GM21723 (cell line): ENCODE measurements around the gene CEACAM8.
"Not testable (repeated sequence)": the region's sequence is repeated elsewhere in the genome, so short reads cannot be mapped to it uniquely, and the experiment has no call there.

Experiments
- ATAC-seq: cut with Tn5 transposase; IDR thresholded peaks from one replicate; pipeline ENCODE4 v1.9.1; 2021; ENCODE audit warnings: mild to moderate bottlenecking, moderate library complexity; ENCODE audit not compliant: unreplicated experiment

CEACAM8 gene

DNA sequence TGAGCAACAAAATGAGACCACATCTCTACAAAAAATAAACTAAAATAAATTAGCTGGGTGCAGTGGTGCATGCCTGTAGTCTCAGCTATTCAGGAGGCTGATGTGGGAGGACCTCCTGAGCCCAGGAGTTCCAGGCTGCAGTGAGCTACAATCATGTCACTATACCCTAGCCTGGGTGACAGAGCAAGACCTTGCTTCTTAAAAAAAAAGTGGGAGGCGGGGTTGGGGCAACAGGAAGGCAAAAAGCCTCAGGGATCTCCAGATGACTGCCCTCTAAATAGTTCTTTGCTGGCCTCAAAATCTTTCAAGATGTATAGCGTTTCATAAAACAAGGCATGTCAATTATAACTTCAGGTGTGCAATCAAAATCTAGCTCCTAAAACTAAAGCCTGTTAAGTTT is 18.5 kb downstream of the CEACAM8 start:
- no peak for ATAC-seq

GRCh38 chr19:42573642-42574041 is 21.1 kb downstream of the CEACAM8 start:
- ATAC-seq = no peak

- no peak for ATAC-seq
These were observed 23.6 kb downstream of the CEACAM8 start for GRCh38 chr19:42571116-42571515.

- no peak for ATAC-seq
These were observed 25.5 kb downstream of the CEACAM8 start for GRCh38 chr19:42569193-42569592.

GRCh38 chr19:42568006-42568405 is 26.7 kb downstream of the CEACAM8 start:
- ATAC-seq = no peak

DNA sequence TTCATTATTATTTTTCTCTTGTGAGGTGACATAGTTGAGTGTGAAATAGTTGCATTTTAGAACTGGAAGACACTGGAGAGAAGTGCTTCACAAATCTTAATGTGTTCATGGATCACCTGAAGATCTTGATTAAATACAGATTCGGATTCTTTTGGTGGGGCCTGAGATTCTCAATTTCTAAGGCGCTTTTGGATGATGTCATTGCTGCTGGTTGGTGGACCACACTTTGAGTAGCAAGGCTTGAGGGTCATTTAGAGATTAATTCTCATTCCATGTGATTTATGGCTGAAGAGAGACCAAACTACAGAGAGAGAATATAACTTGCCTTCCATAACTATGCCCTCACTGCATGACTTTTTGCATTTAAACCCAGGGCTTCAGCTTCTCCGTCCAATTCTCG is 27.2 kb downstream of the CEACAM8 start:
- no peak for ATAC-seq

DNA sequence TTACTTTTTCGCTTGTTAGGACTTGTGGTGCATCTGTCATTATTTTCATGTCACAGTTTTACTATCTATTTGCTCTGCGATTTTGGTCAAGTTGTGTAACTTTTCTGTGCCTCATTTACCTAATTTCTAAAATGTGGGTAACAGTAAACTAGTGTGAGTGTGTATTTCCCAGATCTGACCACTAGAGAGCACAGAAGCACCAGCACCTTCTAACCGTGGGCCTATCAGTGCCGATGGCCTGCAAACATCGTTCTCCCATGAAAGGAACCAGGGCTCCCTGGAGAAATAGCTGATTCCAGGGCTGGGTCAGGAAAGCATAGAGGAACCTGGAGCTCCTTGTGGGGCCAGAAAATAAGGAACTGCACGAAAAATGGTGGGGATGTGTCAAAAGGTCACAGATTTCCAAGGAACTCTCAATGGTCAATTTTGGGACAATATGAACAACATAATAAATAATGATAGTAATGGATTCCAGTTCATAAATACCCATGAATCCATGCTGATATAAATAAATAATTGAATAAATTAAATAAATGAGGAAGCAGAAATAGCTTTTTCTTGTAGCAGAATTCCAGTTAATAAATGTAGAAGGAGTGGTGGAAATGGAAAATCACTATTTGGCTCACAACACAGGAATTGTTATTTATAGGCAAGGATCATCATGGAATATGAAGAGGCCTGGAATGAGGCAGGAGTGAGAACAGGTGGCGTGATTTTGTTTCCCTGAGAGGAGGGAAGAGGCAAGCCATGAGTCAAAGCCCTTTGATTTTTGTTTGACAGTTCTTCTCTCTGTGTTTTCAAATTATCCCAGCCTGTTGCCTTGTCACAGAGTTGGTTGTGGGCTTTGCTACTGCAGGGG is 31.1 kb downstream of the CEACAM8 start:
- ATAC-seq = no peak

- ATAC-seq = no peak
These were observed 33.2 kb downstream of the CEACAM8 start for GRCh38 chr19:42561512-42561911.

GRCh38 chr19:42560731-42561130 is 34.0 kb downstream of the CEACAM8 start:
- no peak for ATAC-seq

DNA sequence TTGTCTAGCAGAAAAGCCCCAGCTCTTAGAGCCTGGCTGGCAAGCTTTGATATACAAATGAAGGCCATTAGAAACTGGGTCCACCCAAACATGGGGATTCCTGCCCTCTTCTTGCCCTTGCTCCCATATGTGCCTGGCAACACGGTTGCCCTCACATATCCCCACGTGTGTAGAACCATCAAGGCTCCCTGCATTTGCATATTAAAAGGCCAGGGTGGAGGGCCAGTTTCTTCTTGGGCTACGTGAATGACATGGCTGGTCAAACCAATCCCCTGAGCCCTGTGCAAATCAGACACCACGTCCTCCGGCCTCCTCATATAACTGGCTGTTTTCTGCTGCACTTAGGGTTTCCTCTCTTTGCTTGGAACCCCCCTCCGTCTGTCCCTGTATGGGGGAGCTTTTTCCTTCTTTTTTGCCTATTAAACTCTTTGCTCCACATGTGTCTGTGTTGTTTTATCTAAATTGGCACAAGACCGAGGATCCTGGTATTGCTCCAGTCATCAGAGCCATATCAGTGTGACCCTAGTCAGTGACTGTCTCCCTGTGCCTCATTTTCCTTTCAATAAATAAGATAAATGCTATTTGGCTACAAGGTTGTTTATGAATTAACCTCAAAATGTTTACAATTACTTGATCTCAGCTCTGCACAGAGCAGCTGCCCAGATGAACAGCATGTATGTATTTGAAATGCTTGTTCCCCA is 36.1 kb downstream of the CEACAM8 start:
- ATAC-seq = no peak

DNA sequence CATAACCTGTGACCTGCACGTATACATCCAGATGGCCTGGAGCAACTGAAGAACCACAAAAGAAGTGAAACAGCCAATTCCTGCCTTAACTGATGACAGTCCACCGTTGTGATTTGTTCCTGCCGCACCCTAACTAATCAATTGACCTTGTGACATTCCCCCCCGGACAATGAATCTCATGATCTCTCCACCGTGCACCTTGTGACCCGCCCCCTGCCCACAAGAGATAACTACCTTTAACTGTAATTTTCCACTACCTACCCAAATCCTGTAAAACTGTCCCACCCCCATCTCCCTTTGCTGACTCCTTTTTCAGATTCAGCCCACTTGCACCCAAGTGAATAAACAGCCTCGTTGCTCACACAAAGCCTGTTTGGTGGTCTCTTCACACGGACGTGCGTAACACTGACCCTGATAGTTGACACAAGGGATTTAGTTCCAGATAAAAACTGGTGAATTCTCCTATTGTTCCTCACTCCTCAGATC is 37.3 kb downstream of the CEACAM8 start:
- ATAC-seq = not testable (repeated sequence)

- ATAC-seq = no peak
These were observed 38.9 kb downstream of the CEACAM8 start for GRCh38 chr19:42555801-42556200.

- no peak for ATAC-seq
These were observed 39.4 kb downstream of the CEACAM8 start for GRCh38 chr19:42555317-42555716.

DNA sequence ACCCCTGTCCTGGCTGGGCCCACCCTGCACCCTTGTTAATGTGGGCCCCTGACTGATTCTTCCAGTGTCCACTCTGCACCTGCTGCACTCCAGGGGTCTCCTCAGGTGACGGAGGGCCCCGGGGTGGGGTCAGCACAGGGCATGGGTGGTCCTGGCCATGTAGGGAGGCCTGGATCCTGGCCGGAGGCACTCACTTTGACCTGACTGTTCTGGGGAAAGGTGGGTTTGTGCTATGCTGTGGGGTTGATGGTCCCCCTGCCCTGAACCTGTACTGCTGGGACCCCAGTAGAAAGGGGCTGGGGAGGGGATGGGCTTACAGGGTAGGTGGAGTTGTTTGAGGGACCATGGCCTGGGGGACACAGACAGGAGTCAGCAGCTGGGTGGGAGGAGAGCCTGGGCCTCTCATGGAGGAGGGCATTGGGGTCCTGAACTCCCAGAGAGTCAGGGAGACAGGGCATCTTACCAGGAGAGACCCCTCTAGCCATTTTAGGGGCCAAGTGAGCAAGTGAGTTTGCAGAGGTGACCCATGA is 40.6 kb downstream of the CEACAM8 start:
- ATAC-seq = no peak

DNA sequence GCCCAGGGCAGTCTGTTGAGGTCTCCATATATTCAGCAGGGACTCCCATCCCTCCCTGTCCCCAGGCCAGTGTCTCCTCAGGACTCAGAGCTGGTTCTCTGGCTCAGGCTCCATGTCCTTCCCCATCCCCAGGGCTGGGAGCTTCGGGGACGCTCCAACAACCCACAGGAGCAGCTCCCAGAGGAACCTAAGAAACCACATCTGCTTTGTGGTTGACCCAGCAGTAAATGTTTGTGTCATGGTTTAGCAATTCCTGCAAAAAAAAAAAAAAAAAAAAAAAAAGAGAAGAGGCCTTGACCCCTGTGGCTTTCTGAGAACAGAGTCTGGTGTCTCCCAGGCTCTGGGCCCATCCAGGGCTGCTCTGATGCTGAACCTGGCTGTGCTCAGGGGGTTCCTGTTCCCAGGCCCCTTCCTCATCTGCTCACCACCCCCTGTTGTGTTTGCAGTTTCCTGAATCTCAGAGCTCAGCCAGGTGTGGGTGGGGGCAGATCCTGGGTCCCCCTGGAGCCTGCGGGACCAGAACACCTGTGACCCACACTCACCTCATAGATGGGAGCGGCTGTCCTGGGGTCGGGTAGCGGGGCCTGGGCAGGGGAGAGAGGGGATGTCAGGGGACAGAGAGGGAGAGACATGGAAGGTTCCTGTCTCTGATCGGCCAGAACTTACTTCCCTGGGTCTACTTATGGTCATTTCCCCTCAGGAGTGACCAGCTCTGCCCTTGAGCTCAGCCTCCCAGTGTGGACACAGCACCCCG is 41.3 kb downstream of the CEACAM8 start:
- ATAC-seq = no peak

DNA sequence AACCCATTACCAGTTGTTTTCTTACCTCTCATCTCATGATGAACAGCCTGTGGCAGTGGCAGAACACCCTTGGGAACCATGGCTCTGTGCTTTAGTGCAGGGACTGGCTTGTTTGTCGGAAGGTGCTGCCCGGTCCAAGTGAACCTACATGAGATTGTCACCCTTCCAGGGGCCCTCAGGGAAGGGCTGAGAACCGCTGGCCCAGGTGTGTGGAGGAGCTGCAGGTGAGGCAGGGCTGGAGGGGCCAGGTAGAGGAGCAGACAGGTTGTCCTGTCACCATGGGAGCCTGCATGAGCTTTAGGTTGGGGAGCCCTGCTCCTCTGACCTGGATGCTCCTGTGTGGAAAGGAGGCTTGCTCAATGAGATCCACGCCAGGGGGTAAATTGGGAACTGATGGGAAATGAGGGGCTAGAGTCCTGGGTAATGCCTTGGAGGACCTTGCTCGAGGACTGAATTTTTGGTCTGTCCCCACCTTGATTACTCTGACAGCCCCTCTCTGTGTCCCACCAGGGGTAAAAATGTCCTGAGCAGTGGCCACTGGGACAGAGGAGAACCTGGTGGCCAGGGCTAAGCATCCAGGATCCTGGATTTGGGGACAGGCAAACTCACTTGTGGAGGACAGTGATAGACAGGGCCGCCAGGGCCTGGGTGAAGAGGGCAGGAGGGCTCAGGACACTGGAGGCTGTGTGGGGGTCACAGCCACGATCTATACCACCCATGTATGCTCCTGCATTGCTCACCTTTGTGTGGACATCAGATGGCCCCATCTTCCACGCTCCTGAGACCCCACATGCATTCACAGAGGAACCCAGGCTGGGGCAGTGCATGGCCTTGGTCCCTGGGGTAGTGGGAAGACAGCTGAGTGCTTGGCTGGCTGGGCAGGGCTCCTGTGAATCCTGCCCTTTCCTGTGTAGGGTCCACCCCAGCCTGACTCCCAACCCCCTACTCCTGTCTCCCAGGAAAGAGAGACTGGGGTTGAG is 42.3 kb downstream of the CEACAM8 start:
- no peak for ATAC-seq

- not testable (repeated sequence) for ATAC-seq
These were observed 44.2 kb downstream of the CEACAM8 start for GRCh38 chr19:42550521-42550920.

DNA sequence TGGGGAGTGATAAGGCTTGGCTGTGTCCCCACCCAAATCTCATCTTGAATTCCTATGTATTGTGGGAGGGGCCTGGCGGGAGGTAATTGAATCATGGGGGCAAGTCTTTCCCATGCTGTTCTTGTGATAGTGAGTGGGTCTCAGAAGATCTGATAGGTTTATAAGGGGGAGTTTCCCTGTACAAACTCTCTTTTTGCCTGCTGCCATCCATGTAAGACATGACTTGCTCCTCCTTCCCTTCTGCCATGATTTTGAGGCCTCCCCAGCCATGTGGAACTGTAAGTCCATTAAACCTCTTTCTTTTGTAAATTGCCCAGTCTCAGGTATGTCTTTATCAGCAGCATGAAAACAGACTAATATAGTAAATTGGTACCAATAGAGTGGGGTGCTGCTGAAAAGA is 45.7 kb downstream of the CEACAM8 start:
- ATAC-seq = not testable (repeated sequence)

GRCh38 chr19:42548552-42548951 is 46.2 kb downstream of the CEACAM8 start:
- ATAC-seq = no peak

- no peak for ATAC-seq
These were observed 46.8 kb downstream of the CEACAM8 start for GRCh38 chr19:42547929-42548328.
